ENCODE data around the gene ACSF3.

Gene ACSF3

GRCh38 chr16:89194340-89195311 is 101.0 kb downstream of the ACSF3 start:
- DNase-seq (ENCODE audit: low read depth): no peak
- TF ChIP-seq, protein P1, sequence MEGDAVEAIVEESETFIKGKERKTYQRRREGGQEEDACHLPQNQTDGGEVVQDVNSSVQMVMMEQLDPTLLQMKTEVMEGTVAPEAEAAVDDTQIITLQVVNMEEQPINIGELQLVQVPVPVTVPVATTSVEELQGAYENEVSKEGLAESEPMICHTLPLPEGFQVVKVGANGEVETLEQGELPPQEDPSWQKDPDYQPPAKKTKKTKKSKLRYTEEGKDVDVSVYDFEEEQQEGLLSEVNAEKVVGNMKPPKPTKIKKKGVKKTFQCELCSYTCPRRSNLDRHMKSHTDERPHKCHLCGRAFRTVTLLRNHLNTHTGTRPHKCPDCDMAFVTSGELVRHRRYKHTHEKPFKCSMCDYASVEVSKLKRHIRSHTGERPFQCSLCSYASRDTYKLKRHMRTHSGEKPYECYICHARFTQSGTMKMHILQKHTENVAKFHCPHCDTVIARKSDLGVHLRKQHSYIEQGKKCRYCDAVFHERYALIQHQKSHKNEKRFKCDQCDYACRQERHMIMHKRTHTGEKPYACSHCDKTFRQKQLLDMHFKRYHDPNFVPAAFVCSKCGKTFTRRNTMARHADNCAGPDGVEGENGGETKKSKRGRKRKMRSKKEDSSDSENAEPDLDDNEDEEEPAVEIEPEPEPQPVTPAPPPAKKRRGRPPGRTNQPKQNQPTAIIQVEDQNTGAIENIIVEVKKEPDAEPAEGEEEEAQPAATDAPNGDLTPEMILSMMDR (conservative IDR thresholded peaks at IDR 0.05; ENCODE audit: control insufficient read depth, insufficient read depth, low read depth, low read length): no peak
- no peak overlapping the region for H3K4me3 ChIP-seq (ENCODE audit: control insufficient read depth, low read depth, low read length)

DNA sequence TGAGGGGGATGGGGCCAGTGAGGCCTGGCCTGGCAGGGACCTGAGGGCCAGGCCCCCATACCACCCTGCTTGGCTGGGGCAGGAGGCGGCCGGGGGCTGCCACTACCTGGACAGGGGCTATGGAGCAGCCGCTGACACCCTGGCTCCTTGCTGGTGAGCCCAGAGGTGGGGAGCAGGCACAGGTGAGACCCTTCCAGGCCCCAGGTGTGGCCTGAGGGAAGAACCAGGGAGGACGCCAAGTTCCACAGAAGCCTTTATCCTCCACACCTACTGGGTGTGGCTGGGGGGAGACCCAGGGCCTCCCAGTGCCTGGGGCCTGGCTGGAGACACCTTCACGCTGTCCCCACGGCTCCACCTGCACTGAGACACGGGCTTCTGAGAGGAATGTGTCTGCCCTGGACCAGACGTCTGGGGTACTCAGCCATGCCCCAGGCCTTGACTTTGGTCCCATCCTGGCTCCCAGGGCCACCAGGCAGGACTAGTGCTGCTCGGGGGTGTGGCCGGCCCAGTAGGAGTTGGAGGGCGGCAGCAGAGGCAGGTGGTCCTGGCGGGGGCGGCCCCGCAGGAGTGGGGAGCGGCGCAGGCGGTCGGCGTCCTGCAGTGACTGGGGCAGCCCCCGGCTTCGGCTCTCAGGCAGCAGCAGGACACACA is 102.0 kb downstream of the ACSF3 start:
- H3K4me3 ChIP-seq (ENCODE audit: control insufficient read depth, low read depth, low read length): no peak overlapping the region
- TF ChIP-seq, protein P1 (conservative IDR thresholded peaks at IDR 0.05; ENCODE audit: control insufficient read depth, insufficient read depth, low read depth, low read length): no peak
- DNase-seq (ENCODE audit: low read depth): no peak

DNA sequence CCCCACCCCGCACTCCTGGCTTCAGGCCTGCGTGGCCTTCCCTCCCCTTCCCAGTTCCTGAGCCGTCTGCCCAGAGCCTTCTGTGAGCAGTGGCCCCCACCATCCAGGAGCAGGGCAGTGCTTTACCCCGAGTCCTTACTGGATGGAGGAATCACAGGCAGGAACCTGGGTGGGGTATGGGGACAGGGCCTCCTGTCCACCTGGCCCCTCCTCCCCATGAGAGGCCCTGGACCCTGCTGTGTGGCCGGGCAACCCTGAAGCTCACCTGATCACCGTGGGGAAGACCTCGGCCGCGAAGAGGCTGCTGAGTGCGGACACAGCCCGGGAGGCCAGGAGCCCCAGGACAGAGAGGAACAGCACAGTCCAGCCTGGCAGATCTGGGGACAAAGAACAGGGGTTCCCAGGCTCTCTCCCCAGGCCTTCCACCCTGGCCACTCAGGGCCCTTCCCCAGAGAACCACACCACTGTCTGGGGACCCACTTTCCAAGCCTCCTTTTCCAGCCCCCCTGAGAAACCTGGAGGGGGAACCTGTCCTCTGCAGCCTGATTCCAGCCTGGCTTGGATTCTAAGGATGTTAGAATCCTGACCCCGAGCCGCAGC is 103.5 kb downstream of the ACSF3 start:
- TF ChIP-seq, protein P1 (conservative IDR thresholded peaks at IDR 0.05; ENCODE audit: control insufficient read depth, insufficient read depth, low read depth, low read length): no peak
- no peak overlapping the region for H3K4me3 ChIP-seq (ENCODE audit: control insufficient read depth, low read depth, low read length)
- DNase-seq (ENCODE audit: low read depth): no peak

GRCh38 chr16:89197633-89198416 is 104.2 kb downstream of the ACSF3 start:
- H3K4me3 ChIP-seq (ENCODE audit: control insufficient read depth, low read depth, low read length): no peak overlapping the region
- TF ChIP-seq, protein P1 (conservative IDR thresholded peaks at IDR 0.05; ENCODE audit: control insufficient read depth, insufficient read depth, low read depth, low read length): no peak
- no peak for DNase-seq (ENCODE audit: low read depth)

- TF ChIP-seq, protein P1 (conservative IDR thresholded peaks at IDR 0.05; ENCODE audit: control insufficient read depth, insufficient read depth, low read depth, low read length): no peak
- no peak overlapping the region for H3K4me3 ChIP-seq (ENCODE audit: control insufficient read depth, low read depth, low read length)
- no peak for DNase-seq (ENCODE audit: low read depth)
These were observed 105.0 kb downstream of the ACSF3 start for GRCh38 chr16:89198417-89199240.

Measured in fibroblast of mammary gland (primary cell).